ENCODE measurements around the gene DIAPH1.

The DIAPH1 gene

DNA sequence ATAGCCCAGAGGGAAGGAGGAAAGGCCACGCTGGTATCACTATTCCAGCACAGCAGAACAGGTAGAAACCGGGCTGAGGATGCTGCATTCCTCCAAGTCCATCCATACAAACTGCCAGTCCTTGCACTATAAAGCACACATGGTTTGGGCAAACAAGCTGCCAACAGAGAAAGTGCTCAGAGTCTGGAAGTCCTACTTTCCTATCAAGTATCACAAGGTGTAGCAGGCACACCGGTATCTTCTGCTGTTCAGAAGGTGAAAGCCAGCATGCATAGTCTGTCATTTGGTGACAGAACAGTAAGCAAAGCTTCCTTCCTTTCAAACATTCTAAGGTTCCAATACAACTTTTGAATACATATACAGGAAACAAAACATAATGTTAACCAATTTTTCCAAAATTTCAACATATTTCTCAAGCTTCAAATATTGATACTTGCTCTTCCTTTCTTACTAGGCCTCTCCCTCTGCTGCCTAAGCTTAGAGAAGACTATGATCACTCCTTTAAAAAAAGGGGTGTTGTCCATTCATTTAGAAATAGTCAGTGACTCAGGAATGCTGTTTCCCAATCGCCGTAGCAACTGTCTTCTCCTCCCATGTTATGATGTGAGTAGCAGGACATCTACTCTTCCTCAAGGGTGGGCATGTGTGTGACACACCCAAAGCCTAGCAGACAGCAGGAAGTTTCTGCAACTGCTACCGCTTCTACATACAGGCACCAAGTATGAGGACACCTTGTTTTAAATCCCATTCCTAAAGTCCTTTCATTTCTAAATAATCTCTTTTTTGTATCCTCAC is 14.7 kb downstream of the DIAPH1 start:
- TF ChIP-seq, protein P1, sequence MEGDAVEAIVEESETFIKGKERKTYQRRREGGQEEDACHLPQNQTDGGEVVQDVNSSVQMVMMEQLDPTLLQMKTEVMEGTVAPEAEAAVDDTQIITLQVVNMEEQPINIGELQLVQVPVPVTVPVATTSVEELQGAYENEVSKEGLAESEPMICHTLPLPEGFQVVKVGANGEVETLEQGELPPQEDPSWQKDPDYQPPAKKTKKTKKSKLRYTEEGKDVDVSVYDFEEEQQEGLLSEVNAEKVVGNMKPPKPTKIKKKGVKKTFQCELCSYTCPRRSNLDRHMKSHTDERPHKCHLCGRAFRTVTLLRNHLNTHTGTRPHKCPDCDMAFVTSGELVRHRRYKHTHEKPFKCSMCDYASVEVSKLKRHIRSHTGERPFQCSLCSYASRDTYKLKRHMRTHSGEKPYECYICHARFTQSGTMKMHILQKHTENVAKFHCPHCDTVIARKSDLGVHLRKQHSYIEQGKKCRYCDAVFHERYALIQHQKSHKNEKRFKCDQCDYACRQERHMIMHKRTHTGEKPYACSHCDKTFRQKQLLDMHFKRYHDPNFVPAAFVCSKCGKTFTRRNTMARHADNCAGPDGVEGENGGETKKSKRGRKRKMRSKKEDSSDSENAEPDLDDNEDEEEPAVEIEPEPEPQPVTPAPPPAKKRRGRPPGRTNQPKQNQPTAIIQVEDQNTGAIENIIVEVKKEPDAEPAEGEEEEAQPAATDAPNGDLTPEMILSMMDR (IDR thresholded peaks at IDR 0.05; ENCODE audit: low read length, missing control alignments): no peak
- no peak overlapping the region for H3K4me3 ChIP-seq (replicated peaks; ENCODE audit: low read depth, low read length)

DNA sequence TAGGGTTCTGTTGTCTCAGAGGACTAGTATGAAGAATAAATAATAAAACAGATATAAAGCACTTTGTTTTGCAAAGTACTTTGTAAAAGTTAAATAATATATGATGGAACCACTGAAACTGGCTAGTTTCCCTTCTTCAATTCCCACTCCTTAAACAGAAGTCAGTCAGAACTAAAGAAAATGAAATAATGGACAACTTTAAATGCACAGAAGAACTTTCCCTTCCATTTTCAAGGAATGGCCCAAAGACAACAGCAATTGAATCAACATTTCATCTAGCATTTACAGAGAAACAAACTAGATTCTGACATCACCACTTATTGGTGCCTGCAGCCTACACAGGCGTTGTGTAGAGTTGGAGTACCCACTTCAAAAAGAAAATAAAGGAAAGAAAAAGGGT is 16.2 kb downstream of the DIAPH1 start:
- no peak overlapping the region for H3K4me3 ChIP-seq (replicated peaks; ENCODE audit: low read depth, low read length)
- TF ChIP-seq, protein P1 (IDR thresholded peaks at IDR 0.05; ENCODE audit: low read length, missing control alignments): no peak
- DNase-seq (ENCODE audit: low read depth): no peak

More for the DNA sequence above, 14.7 kb downstream of the DIAPH1 start:
- peak; percentile 96 for DNase-seq (ENCODE audit: low read depth)

DNA sequence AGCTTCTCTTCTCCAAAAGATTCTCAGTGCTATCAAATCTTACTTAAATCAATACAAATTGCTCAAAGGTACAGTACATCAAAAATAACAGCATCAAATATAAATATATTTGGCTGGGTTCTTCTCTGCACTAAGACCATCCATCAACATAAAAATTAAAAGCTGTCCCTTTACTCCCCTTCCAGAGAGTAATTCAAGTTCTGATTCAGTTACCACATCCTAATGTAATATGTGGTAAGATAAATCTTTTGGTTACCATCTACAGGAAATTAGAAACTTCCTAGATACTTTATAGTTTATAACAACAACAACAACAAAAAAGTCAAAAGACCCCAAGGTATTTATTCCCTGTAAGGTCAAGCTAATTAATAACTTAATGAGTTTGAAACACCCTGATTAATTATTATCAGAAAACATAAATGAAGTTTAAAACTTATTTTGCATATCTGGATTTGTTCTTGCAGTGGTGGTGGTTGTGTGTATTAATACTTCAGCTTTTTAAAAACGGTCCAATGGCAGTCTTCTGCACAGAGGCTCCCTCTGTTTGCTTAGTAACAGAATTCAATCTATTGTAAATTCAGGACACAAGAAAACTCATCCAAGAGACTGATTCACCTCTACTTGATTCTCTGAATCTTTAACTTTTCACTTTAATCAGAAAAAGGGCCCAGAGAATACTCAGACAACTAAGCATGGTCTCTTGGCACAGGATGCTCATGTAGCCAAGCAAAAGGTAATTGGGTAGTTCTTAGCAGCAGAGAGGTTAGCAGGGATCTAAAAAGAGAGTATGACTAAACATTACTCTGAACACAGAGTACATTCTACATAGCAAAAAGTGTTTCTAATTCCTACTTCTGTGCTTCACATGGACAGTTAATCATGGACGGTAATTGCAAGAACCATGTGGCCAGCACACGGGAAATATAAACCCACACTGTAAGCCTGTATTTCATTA is 20.1 kb downstream of the DIAPH1 start:
- no peak overlapping the region for H3K4me3 ChIP-seq (replicated peaks; ENCODE audit: low read depth, low read length)
- TF ChIP-seq, protein P1 (IDR thresholded peaks at IDR 0.05; ENCODE audit: low read length, missing control alignments): no peak
- no peak for DNase-seq (ENCODE audit: low read depth)

DNA sequence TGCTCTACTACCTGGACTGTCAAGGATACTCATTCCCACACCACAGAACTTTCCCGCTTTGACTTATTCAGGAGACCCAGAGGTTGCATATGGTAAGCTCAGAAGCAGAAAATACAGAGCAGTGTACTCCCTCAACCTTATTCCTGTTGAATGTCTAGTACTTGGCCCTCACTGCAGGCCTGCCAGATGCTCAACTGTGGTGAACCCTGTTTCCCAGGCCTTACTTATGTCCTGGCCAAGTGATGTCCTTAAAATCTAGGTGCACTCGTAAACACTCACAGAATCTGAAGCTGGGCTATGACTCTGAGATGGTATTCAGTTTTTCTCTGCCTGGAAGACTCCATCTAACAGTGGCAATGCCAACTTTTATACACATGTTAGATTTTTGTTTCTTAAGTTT is 21.0 kb downstream of the DIAPH1 start:
- TF ChIP-seq, protein P1 (IDR thresholded peaks at IDR 0.05; ENCODE audit: low read length, missing control alignments): no peak
- no peak overlapping the region for H3K4me3 ChIP-seq (replicated peaks; ENCODE audit: low read depth, low read length)
- no peak for DNase-seq (ENCODE audit: low read depth)

DNA sequence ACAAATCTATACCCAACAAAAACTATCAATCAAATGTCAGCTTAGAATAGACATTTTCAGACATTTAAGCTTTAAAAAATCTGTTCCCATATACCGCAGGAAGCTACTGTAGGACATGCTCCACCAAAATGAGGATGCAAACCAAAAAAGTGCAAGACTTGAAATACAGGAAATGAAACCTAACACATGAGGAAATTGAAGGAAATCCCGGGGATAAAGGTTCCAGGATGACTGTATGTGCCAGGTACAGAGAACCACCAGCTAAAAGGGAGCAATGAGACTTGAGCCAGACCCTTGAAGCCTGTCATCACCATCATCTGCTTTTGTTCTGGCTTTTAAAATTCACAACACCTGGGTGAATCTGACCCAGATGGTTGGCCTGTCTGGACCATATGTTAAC is 21.4 kb downstream of the DIAPH1 start:
- no peak for DNase-seq (ENCODE audit: low read depth)
- no peak overlapping the region for H3K4me3 ChIP-seq (replicated peaks; ENCODE audit: low read depth, low read length)
- TF ChIP-seq, protein P1 (IDR thresholded peaks at IDR 0.05; ENCODE audit: low read length, missing control alignments): no peak

DNA sequence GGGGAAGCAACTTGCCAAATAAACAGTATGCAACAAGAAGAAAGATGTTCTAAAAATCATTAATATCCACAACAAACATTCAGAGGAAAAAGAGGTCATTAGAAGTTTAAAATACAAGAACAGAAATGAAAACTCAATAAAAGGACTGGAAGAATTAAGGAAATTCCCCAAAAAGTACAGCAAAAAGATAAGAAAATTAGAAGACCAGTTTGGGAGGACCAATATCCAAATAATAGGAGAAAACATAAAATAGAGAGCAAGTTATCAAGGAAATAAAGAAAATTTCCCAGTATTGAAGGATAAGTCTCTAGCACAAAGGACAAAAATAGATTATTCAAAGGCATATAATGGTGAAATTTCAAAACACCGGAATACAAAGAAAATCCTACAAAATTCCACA is 21.9 kb downstream of the DIAPH1 start:
- TF ChIP-seq, protein P1 (IDR thresholded peaks at IDR 0.05; ENCODE audit: low read length, missing control alignments): no peak
- no peak overlapping the region for H3K4me3 ChIP-seq (replicated peaks; ENCODE audit: low read depth, low read length)
- DNase-seq (ENCODE audit: low read depth): no peak

All from fibroblast of pulmonary artery (primary cell).